BJ (cell line): Measurements from ENCODE around the gene SARDH. TPM values are rescaled to one million over a fixed set of nuclear protein-coding genes. Genes with fewer than 3 reads are reported as not detected.

ENCODE experiments used
- CTCF ChIA-PET: fragments of 350-600 bp; formaldehyde crosslinking; extraction: SDS; loops from one replicate; lab custom pipeline; 2021; ENCODE audit warnings: antibody characterized with exemption, inconsistent platforms; lab: Yijun Ruan, JAX
- POLR2A ChIA-PET: fragments of 300-600 bp; sonication (Branson Sonifier 250); formaldehyde crosslinking; extraction: SDS; loops from one replicate; lab custom pipeline; 2021; ENCODE audit warnings: antibody characterized with exemption; lab: Charles Lee
- DNase-seq: peaks from one replicate; pipeline ENCODE4 v3.0.0-alpha.2; 2011; ENCODE audit warnings: low read depth
- H3K27me3 ChIP-seq: 2 replicates; pipeline ENCODE4 v1.6.0; 2011; ENCODE audit warnings: low read length; ENCODE audit not compliant: control insufficient read depth, insufficient read depth
- H3K36me3 ChIP-seq: 2 replicates; pipeline ENCODE4 v1.5.1; 2011; ENCODE audit warnings: low read length; ENCODE audit not compliant: control insufficient read depth, insufficient read depth
- H3K4me3 ChIP-seq: 2 replicates; pipeline ENCODE4 v1.5.1; 2011; ENCODE audit warnings: low read depth, mild to moderate bottlenecking, control low read depth, low read length
- CTCF ChIP-seq: IDR thresholded peaks from 2 replicates; pipeline ENCODE4 v1.5.1; 2011; ENCODE audit warnings: low read depth, mild to moderate bottlenecking, control low read depth, inconsistent platforms, low read length, moderate library complexity; ENCODE audit not compliant: insufficient read depth
- polyA plus RNA-seq: library from polyadenylated mRNA; depleted of rRNA; stranded (reverse); fragments of >200 nt; gene quantifications from 2 replicates; pipeline ENCODE4 v1.2.3, GENCODE V29; 2011

SARDH gene
- polyA plus RNA-seq, 1 experiment, result 0.53 TPM

- POLR2A ChIA-PET, result no interaction called here
- CTCF ChIA-PET, result interaction anchor here (1.3 kb wide), 2 partner anchors 19 to 20 kb away, joined by 4 read pairs; no protein-coding TSS in a partner anchor
Measured at GRCh38 chr9:133763272-133764183, 25.4 kb upstream of the SARDH start.

GRCh38 chr9:133762488-133763271, 24.5 kb upstream of the SARDH start:
- no peak for DNase-seq
- CTCF ChIA-PET, result no interaction called here
- H3K36me3 ChIP-seq, result peaks cover 14% of the 10 kb centered on the region
- POLR2A ChIA-PET, result no interaction called here
- H3K27me3 ChIP-seq, result no peaks in the 10 kb centered on the region
- no peak for TF ChIP-seq CTCF
- H3K4me3 ChIP-seq, result no peak overlapping the region

More at GRCh38 chr9:133763272-133764183, 25.4 kb upstream of the SARDH start:
- H3K4me3 ChIP-seq, result no peak overlapping the region
- TF ChIP-seq CTCF, result no peak
- no peaks in the 10 kb centered on the region for H3K27me3 ChIP-seq
- peaks cover 21% of the 10 kb centered on the region for H3K36me3 ChIP-seq
- no peak for DNase-seq

GRCh38 chr9:133761641-133762248, 23.6 kb upstream of the SARDH start:
- no peak for DNase-seq
- CTCF ChIA-PET, result no interaction called here
- H3K36me3 ChIP-seq, result peaks cover 10% of the 10 kb centered on the region
- no peak overlapping the region for H3K4me3 ChIP-seq
- POLR2A ChIA-PET, result no interaction called here
- no peaks in the 10 kb centered on the region for H3K27me3 ChIP-seq
- TF ChIP-seq CTCF, result no peak

GRCh38 chr9:133760713-133761290, 22.6 kb upstream of the SARDH start:
- H3K27me3 ChIP-seq, result no peaks in the 10 kb centered on the region
- CTCF ChIA-PET, result interaction anchor here (1.6 kb wide), 1 partner anchor 18 kb away, joined by 6 read pairs; no protein-coding TSS in a partner anchor
- POLR2A ChIA-PET, result no interaction called here
- no peak for TF ChIP-seq CTCF
- DNase-seq, result no peak
- H3K36me3 ChIP-seq, result peaks cover 10% of the 10 kb centered on the region
- H3K4me3 ChIP-seq, result no peak overlapping the region
